Trophoblast cell (in vitro differentiated cells and primary cell): Measurements from ENCODE around the gene CAV1.

Experiments
- DNase-seq, 2 donors: peaks; one replicate each; pipeline ENCODE4 v3.0.0-alpha.2; 2016
- H2AFZ ChIP-seq: 2 replicates; pipeline ENCODE4 v1.6.1; 2013; ENCODE audit warnings: low read length, moderate library complexity, mild to moderate bottlenecking; ENCODE audit not compliant: insufficient read depth, poor library complexity
- H2AK5ac ChIP-seq: 2 replicates; pipeline ENCODE4 v1.6.1; 2013; ENCODE audit warnings: mild to moderate bottlenecking, low read length
- H2BK120ac ChIP-seq: 2 replicates; pipeline ENCODE4 v1.6.1; 2013; ENCODE audit warnings: low read length, mild to moderate bottlenecking, moderate library complexity; ENCODE audit not compliant: insufficient read depth, poor library complexity
- H2BK12ac ChIP-seq: 2 replicates; pipeline ENCODE4 v1.6.1; 2013; ENCODE audit warnings: mild to moderate bottlenecking, low read length, moderate library complexity
- H2BK5ac ChIP-seq: 2 replicates; pipeline ENCODE4 v1.6.1; 2013; ENCODE audit warnings: low read length, low read depth, moderate library complexity, mild to moderate bottlenecking; ENCODE audit not compliant: poor library complexity
- H3K14ac ChIP-seq: 2 replicates; pipeline ENCODE4 v1.6.1; 2013; ENCODE audit warnings: mild to moderate bottlenecking, low read length
- H3K18ac ChIP-seq: 2 replicates; pipeline ENCODE4 v1.6.1; 2013; ENCODE audit warnings: mild to moderate bottlenecking, low read length
- H3K23ac ChIP-seq: 2 replicates; pipeline ENCODE4 v1.6.1; 2013; ENCODE audit warnings: low read length
- H3K27ac ChIP-seq: 2 replicates; pipeline ENCODE4 v1.5.1; 2013; ENCODE audit warnings: low read depth, mild to moderate bottlenecking, inconsistent platforms, low read length, moderate library complexity
- H3K27me3 ChIP-seq: 2 replicates; pipeline ENCODE4 v1.6.1; 2013; ENCODE audit warnings: inconsistent platforms, mild to moderate bottlenecking, low read length, moderate library complexity; ENCODE audit not compliant: insufficient read depth
- H3K36me3 ChIP-seq, 2 experiments: 1 replicate in 1 of 2; 2 replicates in 1 of 2; pipeline ENCODE4 v1.6.1; 2013; ENCODE audit warnings: low read length in 2 of 2, mild to moderate bottlenecking in 2 of 2, moderate library complexity in 1 of 2; ENCODE audit not compliant: insufficient read depth in 2 of 2, control insufficient read depth in 1 of 2
- H3K4ac ChIP-seq: 2 replicates; pipeline ENCODE4 v1.6.1; 2013; ENCODE audit warnings: low read depth, mild to moderate bottlenecking, low read length, moderate library complexity
- H3K4me1 ChIP-seq, 2 experiments: 1 replicate in 1 of 2; 2 replicates in 1 of 2; pipeline ENCODE4 v1.6.1; 2013; ENCODE audit warnings: low read length in 2 of 2, mild to moderate bottlenecking in 2 of 2, moderate library complexity in 1 of 2; ENCODE audit not compliant: insufficient read depth in 2 of 2, control insufficient read depth in 1 of 2
- H3K4me2 ChIP-seq: 2 replicates; pipeline ENCODE4 v1.6.1; 2013; ENCODE audit warnings: inconsistent platforms, mild to moderate bottlenecking, low read length, moderate library complexity
- H3K4me3 ChIP-seq: 2 replicates; pipeline ENCODE4 v1.5.1; 2013; ENCODE audit warnings: mild to moderate bottlenecking, low read depth, low read length, inconsistent platforms
- H3K79me1 ChIP-seq: one replicate; pipeline ENCODE4 v1.6.1; 2013; ENCODE audit warnings: low read length
- H3K79me2 ChIP-seq: 2 replicates; pipeline ENCODE4 v1.6.1; 2013; ENCODE audit warnings: low read length, mild to moderate bottlenecking; ENCODE audit not compliant: control insufficient read depth, insufficient read depth, poor library complexity
- H3K9ac ChIP-seq: 2 replicates; pipeline ENCODE4 v1.6.1; 2013; ENCODE audit warnings: mild to moderate bottlenecking, low read length
- H3K9me3 ChIP-seq: 2 replicates; pipeline ENCODE4 v1.6.1; 2013; ENCODE audit warnings: low read depth, mild to moderate bottlenecking, control low read depth, inconsistent platforms, low read length; ENCODE audit not compliant: insufficient read depth
- H4K12ac ChIP-seq: 2 replicates; pipeline ENCODE4 v1.6.1; 2013; ENCODE audit warnings: low read depth, mild to moderate bottlenecking, low read length, moderate library complexity
- H4K8ac ChIP-seq: 2 replicates; pipeline ENCODE4 v1.6.1; 2013; ENCODE audit warnings: low read depth, mild to moderate bottlenecking, low read length, moderate library complexity
- H4K91ac ChIP-seq: one replicate; pipeline ENCODE4 v1.6.1; 2013; ENCODE audit warnings: low read depth, mild to moderate bottlenecking, low read length, moderate library complexity
- WGBS: extraction: QIAGEN DNeasy Blood & Tissue Kit; methylation state at CpG from one replicate; pipeline ENCODE4 v1.1.7; 2013; ENCODE audit warnings: missing lambda C conversion rate; ENCODE audit not compliant: insufficient read length, insufficient coverage; ENCODE audit errors: extremely low coverage; 5-methylcytosine and 5-hydroxymethylcytosine counted together

The CAV1 gene

DNA sequence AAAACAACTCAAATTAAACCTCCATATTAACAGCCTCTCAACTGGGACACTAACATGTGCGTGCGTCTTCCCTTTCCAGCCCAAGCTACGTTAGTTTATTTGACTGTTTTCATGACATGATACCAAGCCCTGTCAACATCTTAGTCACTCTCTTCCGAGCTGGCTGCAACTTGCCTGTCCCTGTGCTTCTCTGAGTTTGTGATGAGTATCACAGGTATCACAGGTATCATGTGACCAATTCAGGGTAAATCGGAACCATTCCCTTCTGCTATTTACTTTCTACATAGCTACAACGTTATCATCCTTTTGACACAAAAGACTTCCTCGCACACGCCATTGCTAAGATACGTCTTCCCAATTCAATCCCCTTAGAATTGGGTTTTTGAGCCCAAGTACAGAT, 70.2 kb downstream of the CAV1 start:
- H2AK5ac ChIP-seq: no peak overlapping the region
- WGBS: no CpG with 5 or more reads among the region's 9 CpGs
- H3K4me3 ChIP-seq: no peak overlapping the region
- no peak overlapping the region for H4K12ac ChIP-seq
- H3K79me2 ChIP-seq: no peaks in the 10 kb centered on the region
- no peak overlapping the region for H2BK12ac ChIP-seq
- no peak overlapping the region for H2AFZ ChIP-seq
- DNase-seq: no peak
- peaks cover 2% of the 10 kb centered on the region for H3K79me1 ChIP-seq
- H2BK120ac ChIP-seq: no peak overlapping the region
- H3K18ac ChIP-seq: no peak overlapping the region
- H3K4me2 ChIP-seq: no peak overlapping the region
- no peaks in the 10 kb centered on the region for H3K4me1 ChIP-seq
- H4K91ac ChIP-seq: no peak overlapping the region
- no peaks in the 10 kb centered on the region for H3K36me3 ChIP-seq
- H3K14ac ChIP-seq: no peak overlapping the region
- no peak overlapping the region for H3K4ac ChIP-seq
- H3K27ac ChIP-seq: no peak overlapping the region
- no peak overlapping the region for H4K8ac ChIP-seq
- H3K9ac ChIP-seq: no peak overlapping the region
- no peak overlapping the region for H2BK5ac ChIP-seq
- H3K9me3 ChIP-seq: no peaks in the 10 kb centered on the region
- H3K23ac ChIP-seq: no peak overlapping the region
- no peaks in the 10 kb centered on the region for H3K27me3 ChIP-seq

DNA sequence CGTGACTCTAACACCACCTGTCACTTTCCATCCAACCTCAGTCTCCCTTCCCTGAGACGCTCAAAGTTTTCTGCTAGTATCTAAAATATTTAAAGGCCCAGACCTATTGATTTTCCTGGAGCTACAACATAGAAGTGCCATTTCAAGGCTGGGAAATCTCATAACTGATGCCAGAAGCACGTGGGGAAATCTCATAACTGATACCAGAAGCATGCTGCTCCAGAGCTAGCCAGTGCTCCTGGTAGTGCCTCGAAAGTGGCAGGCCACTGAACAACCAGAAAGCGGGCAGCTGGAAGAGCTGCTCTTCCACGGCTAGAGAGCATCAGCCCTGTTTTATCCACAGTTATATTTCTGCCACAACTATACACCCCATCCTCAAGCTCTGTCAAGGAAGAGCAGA, 72.5 kb downstream of the CAV1 start:
- Histone ChIP-seq H3K9ac (no peak overlapping the region), H3K79me1 (peaks cover 2% of the 10 kb centered on the region), H2AFZ (no peak overlapping the region), H3K36me3 (no peaks in the 10 kb centered on the region), H3K23ac (no peak overlapping the region), H4K91ac (no peak overlapping the region), H2AK5ac (no peak overlapping the region), H2BK5ac (no peak overlapping the region), H3K14ac (no peak overlapping the region), H3K4me2 (no peak overlapping the region), H3K27ac (no peak overlapping the region), H3K4me3 (no peak overlapping the region), H3K79me2 (no peaks in the 10 kb centered on the region), H4K12ac (no peak overlapping the region), H2BK120ac (no peak overlapping the region), H3K4me1 (no peaks in the 10 kb centered on the region), H2BK12ac (no peak overlapping the region), H3K4ac (no peak overlapping the region), H3K18ac (no peak overlapping the region), H4K8ac (no peak overlapping the region), H3K27me3 (no peaks in the 10 kb centered on the region), H3K9me3 (no peaks in the 10 kb centered on the region)
- WGBS: no CpG with 5 or more reads among the region's 6 CpGs
- DNase-seq: no peak

DNA sequence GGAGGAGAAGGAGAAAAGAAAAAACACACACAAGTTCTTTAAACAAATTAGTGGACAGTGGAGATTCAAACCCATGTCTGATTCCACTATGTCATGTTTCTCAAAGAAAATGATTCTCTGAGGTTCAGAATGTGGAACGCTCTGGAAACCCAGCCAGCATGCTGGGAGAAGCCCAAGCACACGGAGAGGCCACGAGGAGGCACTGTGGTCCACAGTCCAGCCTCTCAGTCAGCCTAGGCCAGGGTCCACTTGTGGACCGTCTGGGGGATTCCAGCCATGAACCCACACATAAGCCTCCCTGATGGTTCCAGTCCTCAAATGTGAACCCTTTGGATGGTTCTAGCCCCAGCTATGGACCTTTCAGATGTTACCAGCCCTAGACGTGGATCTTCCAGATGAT, 73.4 kb downstream of the CAV1 start:
- Histone ChIP-seq H2BK5ac (no peak overlapping the region), H2AK5ac (no peak overlapping the region), H3K4me1 (no peaks in the 10 kb centered on the region), H3K18ac (no peak overlapping the region), H3K9me3 (no peaks in the 10 kb centered on the region), H3K23ac (no peak overlapping the region), H4K8ac (no peak overlapping the region), H3K4me2 (no peak overlapping the region), H2BK120ac (no peak overlapping the region), H3K4me3 (no peak overlapping the region), H4K12ac (no peak overlapping the region), H2BK12ac (no peak overlapping the region), H3K9ac (no peak overlapping the region), H3K27me3 (no peaks in the 10 kb centered on the region), H3K79me2 (no peaks in the 10 kb centered on the region), H3K36me3 (no peaks in the 10 kb centered on the region), H3K79me1 (no peaks in the 10 kb centered on the region), H3K14ac (no peak overlapping the region), H3K4ac (no peak overlapping the region), H4K91ac (no peak overlapping the region), H3K27ac (no peak overlapping the region), H2AFZ (no peak overlapping the region)
- peak; percentile 35 to 62 for DNase-seq
- WGBS: no CpG with 5 or more reads among the region's 5 CpGs

DNA sequence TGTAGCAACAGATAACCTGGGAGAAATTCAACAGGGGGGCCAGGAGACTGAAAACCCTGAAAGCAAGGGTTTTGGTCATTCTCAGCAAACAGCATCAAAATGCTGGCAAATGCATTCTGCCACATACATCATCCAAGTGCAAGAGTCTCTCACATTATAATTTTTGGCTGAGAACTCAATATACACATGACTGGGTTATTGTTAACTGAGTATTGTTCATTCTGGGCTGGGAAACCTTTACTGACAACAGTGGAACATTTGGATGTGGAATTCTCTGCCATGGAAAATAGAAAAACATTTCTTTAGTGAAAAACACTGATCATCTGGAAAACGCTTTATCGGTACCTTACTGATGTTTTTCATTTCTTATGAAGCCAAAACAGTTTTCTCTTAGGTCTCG, 74.0 kb downstream of the CAV1 start:
- no peak overlapping the region for H2BK120ac ChIP-seq
- H2AK5ac ChIP-seq: no peak overlapping the region
- DNase-seq: no peak
- H3K14ac ChIP-seq: no peak overlapping the region
- no peaks in the 10 kb centered on the region for H3K79me2 ChIP-seq
- H3K4me3 ChIP-seq: no peak overlapping the region
- no peaks in the 10 kb centered on the region for H3K9me3 ChIP-seq
- no peaks in the 10 kb centered on the region for H3K27me3 ChIP-seq
- H2BK12ac ChIP-seq: no peak overlapping the region
- no peak overlapping the region for H3K4me2 ChIP-seq
- no peak overlapping the region for H3K23ac ChIP-seq
- no peak overlapping the region for H2BK5ac ChIP-seq
- H3K36me3 ChIP-seq: no peaks in the 10 kb centered on the region
- no peak overlapping the region for H2AFZ ChIP-seq
- no peaks in the 10 kb centered on the region for H3K79me1 ChIP-seq
- no peaks in the 10 kb centered on the region for H3K4me1 ChIP-seq
- no peak overlapping the region for H3K18ac ChIP-seq
- WGBS: no CpG with 5 or more reads among the region's 3 CpGs
- no peak overlapping the region for H4K12ac ChIP-seq
- no peak overlapping the region for H3K9ac ChIP-seq
- no peak overlapping the region for H4K91ac ChIP-seq
- no peak overlapping the region for H4K8ac ChIP-seq
- H3K27ac ChIP-seq: no peak overlapping the region
- no peak overlapping the region for H3K4ac ChIP-seq
